ENCODE results near the gene USP49. TPM values are rescaled to one million over a fixed set of nuclear protein-coding genes. Genes with fewer than 3 reads are reported as not detected.

USP49 gene
- total and polyA plus RNA-seq, 2 of the 13 experiments (the other 11 are each of a cell fraction or from before 2014, with no cell fraction given): 2.9 to 4.3 TPM

- Histone ChIP-seq H3K9me3 (ENCODE audit: low read length) (no peaks in the 10 kb centered on the region), H3K27ac (ENCODE audit: extremely low read length, insufficient read depth, low read length) (no peak overlapping the region), H3K36me3 (replicated peaks in 1 of 2; ENCODE audit: control insufficient read depth in 1 of 2, insufficient read depth in 2 of 2, low read length in 2 of 2) (peaks cover 12 to 43% of the 10 kb centered on the region in 2 experiments), H3K4me2 (ENCODE audit: low read depth, low read length) (no peak overlapping the region), H3K4me3 (replicated peaks in 1 of 3; ENCODE audit: insufficient read depth in 1 of 3, low read depth in 2 of 3, low read length in 3 of 3) (no peak overlapping the region), H2AFZ (ENCODE audit: low read length) (no peak overlapping the region), H3K27me3 (ENCODE audit: control insufficient read depth in 1 of 2, insufficient read depth in 2 of 2, low read length in 2 of 2) (no peaks in the 10 kb centered on the region; a peak in 2 of 5 replicates), H3K79me2 (ENCODE audit: insufficient read depth, low read length) (peaks cover 20% of the 10 kb centered on the region), H3K4me1 (ENCODE audit: insufficient read depth, low read length) (peaks cover 19% of the 10 kb centered on the region), H3K9ac (ENCODE audit: insufficient read depth, low read depth, low read length) (no peak overlapping the region), H4K20me1 (ENCODE audit: insufficient read depth, low read length) (no peaks in the 10 kb centered on the region)
- DNase-seq (ENCODE audit: low spot score) (no peak), FAIRE-seq (no peak), ATAC-seq (no peak)
- intact Hi-C loops (cut with micrococcal nuclease; ENCODE audit: unreplicated experiment): no loop called here
- in situ Hi-C loops (cut with HindIII; ENCODE audit: extremely low pct_ligation_motif_present, low pct_unique_long_range_greater_than_20kb): loop anchor here (25.0 kb wide), 1 partner anchor 421 kb away; the partner anchor contains the start of gene MRPS10
- CTCF ChIA-PET (ENCODE audit: low intra/inter-chr PET ratio, low total read pairs): no interaction called here
- WGBS (ENCODE audit: low lambda C conversion rate): 82% methylated on average over 1 of the region's 1 CpG
- TF ChIP-seq AGO2 (optimal IDR thresholded peaks at IDR 0.05; ENCODE audit: low read depth, low read length) (peak; percentile 0), ZKSCAN8 (CRISPR knock-in tag; IDR thresholded peaks at IDR 0.05; ENCODE audit: borderline replicate concordance) (no peak), MAFK (conservative IDR thresholded peaks at IDR 0.05 in 1 of 2, IDR thresholded peaks at IDR 0.05 in 1 of 2; ENCODE audit: low read length in 2 of 2) (peak; percentile 96 to 98), MAFF (IDR thresholded peaks at IDR 0.05; ENCODE audit: low read depth, low read length) (peak; percentile 97)
- POLR2A ChIA-PET: interaction anchor here (0.6 to 1.3 kb wide), 2 partner anchors 49 to 57 kb away, joined by 3 read pairs; no protein-coding TSS in a partner anchor
- no TSS peak for BruUV-seq (replicated peaks)
These were observed 103.9 kb downstream of the USP49 start for GRCh38 chr6:41791305-41791704.

GRCh38 chr6:41790045-41790444 is 105.1 kb downstream of the USP49 start:
- Histone ChIP-seq H3K79me2 (ENCODE audit: insufficient read depth, low read length) (peaks cover 20% of the 10 kb centered on the region), H3K4me1 (ENCODE audit: insufficient read depth, low read length) (peaks cover 27% of the 10 kb centered on the region), H2AFZ (ENCODE audit: low read length) (no peak overlapping the region), H3K27me3 (ENCODE audit: control insufficient read depth in 1 of 2, insufficient read depth in 2 of 2, low read length in 2 of 2) (no peaks in the 10 kb centered on the region; a peak in 2 of 5 replicates), H3K9me3 (ENCODE audit: low read length) (no peaks in the 10 kb centered on the region), H4K20me1 (ENCODE audit: insufficient read depth, low read length) (no peaks in the 10 kb centered on the region), H3K9ac (ENCODE audit: insufficient read depth, low read depth, low read length) (no peak overlapping the region), H3K4me2 (ENCODE audit: low read depth, low read length) (no peak overlapping the region), H3K4me3 (replicated peaks in 1 of 3; ENCODE audit: insufficient read depth in 1 of 3, low read depth in 2 of 3, low read length in 3 of 3) (no peak overlapping the region), H3K36me3 (replicated peaks in 1 of 2; ENCODE audit: control insufficient read depth in 1 of 2, insufficient read depth in 2 of 2, low read length in 2 of 2) (peaks cover 10 to 37% of the 10 kb centered on the region in 2 experiments), H3K27ac (ENCODE audit: extremely low read length, insufficient read depth, low read length) (no peak overlapping the region)
- DNase-seq (ENCODE audit: low spot score) (no peak), ATAC-seq (no peak), FAIRE-seq (no peak)
- 100% methylated on average over 1 of the region's 1 CpG for WGBS (ENCODE audit: low lambda C conversion rate)
- in situ Hi-C loops (cut with HindIII; ENCODE audit: extremely low pct_ligation_motif_present, low pct_unique_long_range_greater_than_20kb): loop anchor here (25.0 kb wide), 1 partner anchor 422 kb away; the partner anchor contains the start of gene MRPS10
- no TSS peak for BruUV-seq (replicated peaks)
- CTCF ChIA-PET (ENCODE audit: low intra/inter-chr PET ratio, low total read pairs): no interaction called here
- intact Hi-C loops (cut with micrococcal nuclease; ENCODE audit: unreplicated experiment): no loop called here
- POLR2A ChIA-PET: no interaction called here
- no peak for TF ChIP-seq AKAP8 (CRISPR knock-in tag; IDR thresholded peaks at IDR 0.05)
- no peak for TF ChIP-seq HNF1B (CRISPR knock-in tag; IDR thresholded peaks at IDR 0.05)
- TF ChIP-seq KLF6 (CRISPR knock-in tag; IDR thresholded peaks at IDR 0.05): no peak
- no peak for TF ChIP-seq SMAD9 (CRISPR knock-in tag; IDR thresholded peaks at IDR 0.05)
- peak; percentile 34; the same call in 1 of the 2 replicates for TF ChIP-seq PAF1 (CRISPR knock-in tag; IDR thresholded peaks at IDR 0.05)
- no peak for TF ChIP-seq ZNF552 (CRISPR knock-in tag; IDR thresholded peaks at IDR 0.05; ENCODE audit: borderline replicate concordance)
- peak in 1 of 2 experiments; percentile 43; a peak in 1 of 4 replicates for TF ChIP-seq POLR2A (IDR thresholded peaks at IDR 0.05; ENCODE audit: insufficient read depth in 1 of 2, low read depth in 2 of 2, low read length in 2 of 2)
- TF ChIP-seq RFX3 (CRISPR knock-in tag; IDR thresholded peaks at IDR 0.05): no peak
- peak; percentile 57; the same call in 1 of the 2 replicates for TF ChIP-seq CEBPB (IDR thresholded peaks at IDR 0.05; ENCODE audit: borderline replicate concordance, low read depth, low read length)
- TF ChIP-seq PRPF4 (IDR thresholded peaks at IDR 0.05; ENCODE audit: low read depth, low read length, poor library complexity, severe bottlenecking): no peak
- TF ChIP-seq FIP1L1 (IDR thresholded peaks at IDR 0.05; ENCODE audit: borderline replicate concordance, insufficient read depth, low read depth, low read length): no peak
- TF ChIP-seq SRSF1 (optimal IDR thresholded peaks at IDR 0.05; ENCODE audit: low read depth, low read length): no peak
- peak; percentile 81 for TF ChIP-seq RBM22 (optimal IDR thresholded peaks at IDR 0.05; ENCODE audit: low read length)
